Stimulated activated CD4-positive, alpha-beta T cell treated with anti-CD3 and anti-CD28 coated beads, Interleukin-4, amount 100 ng/mL, for 24 hours (primary cell): ENCODE results near the gene CNGA2.

Source experiments
- DNase-seq: peaks from one replicate; pipeline ENCODE4 v3.0.0-alpha.2; 2020

CNGA2 gene

DNA sequence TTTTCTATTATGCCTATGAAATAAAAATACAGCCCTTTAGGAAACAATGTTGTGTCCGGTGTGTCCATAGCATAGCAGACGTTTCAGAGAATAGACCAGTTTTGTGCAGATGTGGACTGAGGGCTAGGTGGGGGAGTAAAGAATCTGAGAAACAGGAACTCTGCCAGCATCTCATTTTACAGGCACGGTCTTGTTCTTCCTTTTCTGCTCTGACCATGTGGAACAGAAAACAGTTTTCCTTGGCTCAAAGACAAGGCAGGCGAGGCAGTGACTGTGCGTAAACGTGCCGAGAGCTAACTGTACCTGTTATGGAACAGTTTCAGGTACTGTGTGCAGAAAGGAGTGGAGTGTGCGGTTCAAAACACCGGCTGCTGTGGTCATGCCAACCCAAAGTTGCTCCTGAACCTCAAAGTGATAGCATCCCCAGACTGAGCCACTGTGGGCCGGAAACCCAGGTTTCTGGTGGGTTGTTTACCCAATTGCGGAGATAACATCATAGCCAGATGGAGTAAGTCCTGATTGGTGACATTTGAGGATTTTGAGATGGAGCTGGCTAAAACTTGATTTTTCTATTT lies 20.2 kb downstream of the CNGA2 start:
- DNase-seq = no peak

DNA sequence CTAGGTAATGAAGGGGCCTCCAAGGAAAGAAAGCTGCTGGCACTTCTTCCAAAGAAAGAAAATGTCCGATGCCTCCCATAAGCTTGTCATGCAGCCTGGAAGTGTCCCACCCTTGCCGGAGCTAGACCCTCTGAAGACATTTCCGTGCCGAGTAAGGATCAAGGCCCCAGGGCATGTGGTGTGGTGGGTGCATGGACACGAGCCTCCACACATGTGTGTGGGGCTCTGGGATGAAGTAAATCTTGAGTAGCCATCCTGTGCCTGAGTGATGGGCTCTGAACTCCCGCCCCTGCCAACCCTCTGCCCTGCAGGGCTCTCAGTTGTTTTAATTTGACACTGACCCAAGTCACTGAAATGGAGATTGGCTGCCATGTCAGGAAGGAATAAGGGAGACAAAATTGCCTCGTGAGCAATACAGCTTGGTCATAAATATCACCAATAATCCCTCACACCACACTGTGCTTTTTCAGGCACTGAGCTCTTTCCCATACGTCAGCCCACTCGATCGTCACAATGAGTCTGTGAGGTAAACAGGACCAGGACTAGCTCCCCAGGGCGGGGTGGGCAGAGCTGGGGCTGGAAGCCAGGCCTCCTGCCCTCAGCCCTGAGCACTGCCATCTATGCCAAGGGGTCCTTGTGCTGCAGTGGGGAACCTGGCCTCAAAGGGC lies 24.6 kb downstream of the CNGA2 start:
- DNase-seq = no peak

DNA sequence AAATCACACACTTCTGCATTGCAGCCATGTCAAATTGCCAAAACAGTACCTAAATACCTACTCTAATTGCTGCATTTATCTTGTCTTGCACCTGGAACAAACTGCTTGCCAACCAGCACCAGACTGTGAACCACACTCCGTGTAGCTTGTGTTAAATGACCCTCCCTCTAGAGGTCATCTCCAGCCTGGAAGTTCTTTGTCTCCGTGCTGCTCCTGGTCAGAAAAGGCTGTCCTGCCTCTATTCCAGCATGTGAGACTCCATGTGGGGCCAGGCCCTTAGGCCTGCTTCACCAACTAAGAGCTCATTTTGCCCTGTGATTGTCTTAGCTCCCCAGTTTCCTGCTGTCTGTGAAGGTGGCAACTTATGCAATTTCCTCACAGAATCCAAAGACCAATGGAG lies 28.3 kb downstream of the CNGA2 start:
- DNase-seq = no peak

DNA sequence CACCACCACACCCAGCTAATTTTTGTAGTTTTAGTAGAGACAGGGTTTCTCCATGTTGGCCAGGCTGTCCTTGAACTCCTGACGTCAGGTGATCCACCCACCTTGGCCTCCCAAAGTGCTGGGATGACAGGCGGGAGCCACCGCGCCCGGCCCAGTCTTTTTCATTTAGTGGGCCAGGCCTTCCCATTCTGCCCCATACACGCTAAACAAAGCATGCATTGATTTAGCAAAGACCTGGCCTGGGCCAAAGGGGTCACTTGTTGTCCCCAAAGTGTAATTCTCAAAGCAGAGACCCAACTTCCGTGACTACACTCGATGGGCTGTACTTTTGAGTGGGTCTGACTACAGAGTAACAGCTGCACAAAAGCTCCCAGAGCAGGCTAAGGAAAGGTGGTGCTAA lies 29.2 kb downstream of the CNGA2 start:
- no peak for DNase-seq

DNA sequence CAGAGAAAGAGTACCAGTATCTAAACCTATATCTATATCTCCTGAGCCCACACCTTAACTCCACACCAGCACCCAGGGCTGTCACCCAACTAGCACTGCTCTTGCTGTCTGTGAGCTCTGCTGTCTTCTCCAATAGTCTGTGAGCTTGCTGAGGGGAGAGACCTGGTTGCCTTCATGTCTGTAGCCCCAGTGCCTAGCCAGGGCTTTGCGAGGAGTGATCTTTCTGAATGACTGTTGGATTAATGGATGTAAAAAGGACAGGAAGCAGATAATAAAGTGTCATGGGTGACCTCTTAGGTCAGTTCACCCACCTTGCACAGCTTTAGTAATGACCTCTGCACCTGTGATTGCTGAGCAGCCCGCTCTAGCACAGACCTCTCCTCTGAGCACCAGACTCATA lies 30.5 kb downstream of the CNGA2 start:
- DNase-seq = no peak

DNA sequence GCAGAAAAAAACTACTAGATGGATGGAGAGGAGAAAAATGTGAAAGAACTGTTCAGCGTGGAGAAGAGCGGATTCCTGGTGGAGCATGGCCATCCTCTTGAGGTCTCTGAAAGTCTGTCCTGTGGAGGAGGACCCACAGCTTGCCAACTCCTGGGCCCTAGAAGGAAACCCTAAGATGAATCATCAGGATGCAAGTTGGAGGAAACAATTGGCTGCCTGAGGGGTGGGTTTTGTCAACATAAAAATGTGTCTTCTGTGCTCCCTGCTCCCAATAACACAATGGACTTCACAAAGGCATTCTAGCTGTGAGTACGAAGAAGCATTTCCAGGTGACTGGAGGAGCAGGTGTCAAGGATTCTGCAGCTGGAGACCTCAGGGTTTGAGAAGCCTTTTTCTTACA lies 37.2 kb downstream of the CNGA2 start:
- DNase-seq = no peak

DNA sequence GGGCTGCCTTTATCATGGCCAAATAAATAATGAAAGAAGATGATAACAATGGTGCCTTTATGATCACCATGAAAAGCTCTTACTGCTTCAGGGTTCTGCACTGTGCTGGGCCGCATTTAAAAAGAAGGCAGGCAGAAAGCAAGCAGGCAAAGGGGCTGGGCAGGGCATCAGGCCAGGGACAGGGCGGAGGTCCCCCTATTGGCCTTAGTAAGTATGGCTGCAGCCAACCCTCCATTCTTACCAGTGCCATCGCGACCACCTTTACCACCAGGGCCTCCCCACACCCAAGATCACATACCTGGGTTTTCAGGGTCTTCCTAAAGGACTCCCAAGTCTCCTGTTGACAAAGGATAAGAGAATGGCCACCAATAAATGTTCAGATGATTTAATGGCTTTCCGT lies 38.9 kb downstream of the CNGA2 start:
- no peak for DNase-seq

DNA sequence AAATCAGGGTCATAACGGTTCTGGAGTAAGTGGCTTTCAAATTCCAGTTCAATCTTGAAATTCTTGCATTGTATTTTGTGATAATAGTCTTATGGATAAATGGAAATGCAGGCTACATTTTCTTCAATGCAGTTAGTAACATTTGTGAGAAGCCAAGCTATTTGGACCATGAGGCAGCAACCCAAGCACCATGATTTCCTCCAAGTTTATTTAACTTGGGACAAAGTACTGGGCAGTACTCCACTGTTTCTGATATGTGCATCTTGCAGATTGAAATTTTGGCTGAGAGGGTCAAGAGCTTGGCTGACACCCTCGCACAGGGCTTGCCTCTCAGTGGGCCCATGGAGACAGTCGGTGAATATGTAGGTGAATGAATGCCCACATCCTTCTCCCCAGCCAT lies 39.9 kb downstream of the CNGA2 start:
- DNase-seq = no peak

DNA sequence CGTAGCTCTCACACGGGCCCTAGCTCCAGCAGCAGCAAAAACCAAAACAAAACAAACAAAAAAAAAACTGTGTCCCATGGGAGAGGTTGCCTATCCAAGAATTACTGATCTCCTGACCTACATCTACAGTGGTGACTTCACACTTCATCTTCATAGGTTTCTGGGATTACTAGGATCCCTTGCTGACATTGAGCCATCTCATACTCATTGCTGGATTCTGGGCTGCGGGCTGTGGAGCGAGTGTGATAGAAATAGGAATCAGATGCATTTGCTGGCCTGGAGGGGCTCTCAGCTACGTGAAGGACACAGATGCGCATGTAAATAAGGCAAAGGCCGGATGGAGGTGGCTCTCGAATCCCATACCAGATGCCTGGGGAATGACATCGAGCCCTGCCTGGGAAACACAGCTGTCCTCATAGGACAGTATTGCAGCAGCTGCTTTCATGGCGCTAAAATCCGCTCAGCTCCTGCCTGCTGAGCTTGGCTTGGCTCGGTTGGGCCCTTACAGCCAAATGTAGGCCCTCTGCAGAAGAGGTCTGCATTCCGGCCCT lies 41.7 kb downstream of the CNGA2 start:
- DNase-seq = no peak

DNA sequence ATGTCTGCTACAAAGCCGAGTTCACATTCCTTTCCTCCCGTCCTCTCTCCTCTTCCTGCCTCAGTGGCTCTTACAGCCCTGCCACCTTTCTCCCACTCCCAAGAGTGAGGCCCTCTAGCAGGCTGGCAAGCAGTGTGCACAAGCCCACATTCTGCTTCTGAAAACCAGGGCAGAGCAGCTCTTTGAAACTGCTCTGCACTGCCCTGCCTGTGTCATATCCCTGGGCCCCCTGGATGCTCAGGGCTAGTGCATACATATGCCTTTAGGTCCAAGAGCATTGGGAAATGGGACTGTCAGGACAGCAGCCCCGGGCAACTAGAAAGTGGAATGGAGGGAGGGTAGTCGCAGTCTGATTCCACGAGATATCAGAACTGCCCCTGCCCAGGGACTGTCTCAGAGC lies 42.4 kb downstream of the CNGA2 start:
- no peak for DNase-seq

DNA sequence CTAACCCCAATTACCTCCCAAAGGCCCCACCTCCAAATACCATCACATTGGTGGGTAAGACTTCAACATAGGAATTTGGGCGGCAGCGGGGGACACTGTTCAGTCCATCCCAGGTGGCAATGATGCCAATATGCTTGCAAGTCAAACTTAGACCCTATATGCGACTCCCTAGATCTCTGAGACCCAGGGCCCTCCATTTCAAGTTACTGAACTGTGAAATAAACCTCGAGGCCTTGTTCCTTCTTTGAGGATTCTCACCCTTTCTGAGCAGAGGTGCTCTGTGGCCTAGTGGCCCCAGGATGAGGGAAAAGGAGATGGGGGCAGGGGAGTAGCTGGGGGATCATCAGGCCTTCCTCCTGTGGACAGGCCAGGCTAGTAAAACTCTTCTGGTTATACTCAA lies 44.7 kb downstream of the CNGA2 start:
- DNase-seq = no peak

DNA sequence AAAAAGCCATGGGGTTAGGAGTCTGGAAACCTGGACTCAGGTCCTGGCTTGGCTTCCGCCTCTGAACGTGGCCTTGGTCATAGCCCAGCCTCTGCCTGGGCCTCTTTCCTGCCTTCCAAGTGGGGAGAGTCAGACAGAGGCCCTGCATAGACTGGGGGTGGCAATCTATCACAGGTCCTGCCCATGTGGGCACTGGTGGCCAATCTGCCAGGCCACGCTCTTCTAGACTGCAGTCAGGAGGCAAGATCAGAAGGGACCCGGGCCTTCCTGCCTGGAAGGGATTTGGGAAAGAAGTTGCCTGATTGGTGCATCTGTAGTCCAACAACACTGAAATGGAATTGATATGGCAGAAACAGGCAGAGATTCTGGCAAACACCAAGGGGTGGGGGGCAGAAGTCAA lies 46.1 kb downstream of the CNGA2 start:
- DNase-seq = no peak

DNA sequence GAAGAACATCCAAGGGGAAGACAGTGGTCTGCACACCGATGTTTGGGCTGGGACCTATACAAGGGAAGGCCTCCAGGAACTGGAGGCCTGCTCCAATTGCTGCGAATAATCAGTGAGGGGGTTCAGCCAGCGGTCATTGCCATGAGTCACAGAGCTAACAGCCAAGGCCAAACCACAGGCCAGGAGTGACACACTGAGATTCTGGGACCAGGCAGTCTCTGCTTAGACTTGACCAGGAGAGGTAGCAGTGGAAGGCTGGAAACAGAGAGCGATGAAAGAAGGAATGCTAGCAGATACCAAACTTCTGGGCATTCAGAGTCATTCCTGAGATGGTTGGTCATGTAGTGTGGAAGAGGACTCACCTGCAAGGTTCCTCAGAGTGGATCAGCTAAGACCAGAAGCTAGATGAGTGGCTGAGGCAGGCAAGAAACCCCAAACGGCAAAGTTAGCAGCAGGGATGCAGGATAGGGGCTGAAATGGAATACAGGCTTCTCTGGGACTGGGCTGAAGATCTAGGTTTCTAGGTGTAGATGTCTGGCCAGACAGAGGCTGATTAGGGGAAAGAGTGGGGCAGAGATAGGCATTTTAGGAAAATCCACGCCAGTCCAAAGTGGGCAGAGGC lies 54.7 kb downstream of the CNGA2 start:
- DNase-seq = no peak

DNA sequence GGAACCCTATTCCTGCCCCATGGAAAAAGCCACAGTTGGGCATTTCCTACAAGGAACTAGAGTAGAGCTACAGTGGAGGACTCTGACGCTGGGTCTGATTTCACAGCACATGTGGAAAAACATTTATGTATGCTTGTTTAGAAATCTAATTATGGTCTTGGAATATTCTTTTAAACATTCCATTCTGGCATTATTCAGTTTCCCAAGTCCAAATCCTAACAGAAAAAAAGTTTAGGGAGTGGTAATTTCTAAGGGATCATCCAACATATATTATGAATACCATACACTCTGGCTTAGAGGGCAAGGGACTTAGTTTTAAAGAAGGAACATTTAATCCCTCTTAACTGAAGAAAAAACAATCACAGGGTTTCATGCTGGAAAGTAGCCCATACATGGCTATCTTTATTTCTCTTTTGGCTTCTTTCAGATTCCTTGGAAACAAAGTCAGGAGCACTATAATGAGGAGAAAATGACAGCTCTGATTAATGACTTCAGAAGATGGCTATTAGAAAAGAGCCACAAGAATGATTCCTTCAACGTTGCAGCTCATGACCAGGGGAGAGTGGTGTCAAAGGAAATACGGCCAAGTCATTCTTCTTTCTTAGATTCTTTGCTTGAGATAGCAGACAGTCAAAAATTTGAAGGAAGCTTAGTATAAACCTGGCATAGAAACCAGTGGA lies 56.1 kb downstream of the CNGA2 start:
- no peak for DNase-seq

DNA sequence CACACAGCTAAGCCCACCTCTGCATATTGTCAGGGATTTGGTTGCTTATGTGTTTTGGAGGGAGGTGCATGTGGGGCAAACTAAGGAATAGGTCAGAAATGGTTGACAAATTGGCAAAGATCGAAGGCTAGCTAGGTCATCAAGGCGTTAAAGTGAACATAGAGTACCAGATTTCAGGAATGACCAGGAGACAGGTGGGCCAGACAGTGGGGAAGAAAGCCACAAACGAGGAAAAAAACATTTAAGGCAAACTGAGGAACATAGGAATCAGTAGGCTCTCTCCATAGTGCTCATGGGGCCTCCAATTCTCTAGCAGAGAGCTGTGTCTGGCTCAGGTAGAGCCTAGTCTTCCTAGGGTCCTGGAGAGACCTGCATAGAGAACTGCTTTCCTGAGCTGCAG lies 57.4 kb downstream of the CNGA2 start:
- no peak for DNase-seq

DNA sequence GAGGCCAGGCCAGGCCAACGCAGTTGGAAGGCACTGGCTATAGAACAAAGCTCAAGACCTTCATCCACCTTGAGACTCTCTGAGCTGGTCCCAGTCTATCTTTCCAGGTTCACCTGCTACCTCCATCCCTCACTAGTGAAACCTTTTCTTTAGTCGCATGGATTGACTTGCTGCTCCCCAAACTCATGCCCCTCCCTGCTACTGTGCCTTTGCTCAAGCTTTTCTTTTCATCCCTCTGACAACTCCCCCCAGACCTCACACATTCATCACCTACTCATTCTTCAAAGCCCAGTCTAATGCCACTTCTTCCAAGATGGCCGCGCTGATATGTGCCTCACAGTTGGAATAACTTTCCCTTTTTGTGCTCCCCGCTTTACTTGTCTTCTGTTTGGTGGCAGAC lies 58.0 kb downstream of the CNGA2 start:
- DNase-seq = no peak

DNA sequence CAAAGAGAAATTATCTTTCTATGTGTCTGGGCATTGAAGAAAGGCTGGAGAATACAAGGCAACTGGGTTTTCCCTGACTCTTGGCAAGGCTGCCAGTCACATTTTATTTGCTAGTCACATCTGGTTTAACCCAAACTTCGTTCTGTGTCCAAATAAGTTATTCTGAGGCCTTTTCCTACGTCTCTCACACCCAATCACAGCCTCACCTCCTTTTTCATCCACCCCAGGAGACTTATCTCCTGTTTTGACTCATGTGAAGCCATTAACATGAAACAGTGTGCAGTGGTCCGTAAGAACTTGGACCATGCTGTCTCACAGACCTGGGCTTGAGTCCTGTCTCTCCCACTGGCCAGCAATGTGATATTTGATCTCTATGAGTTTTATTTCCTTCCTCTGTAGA lies 59.3 kb downstream of the CNGA2 start:
- no peak for DNase-seq
